GM12878 (cell line): ENCODE data around the gene KRTAP10-8. TPM values are rescaled to one million over a fixed set of nuclear protein-coding genes. Genes with fewer than 3 reads are reported as not detected.

Experiments
- ATAC-seq: fragments of 200-7000 bp; cut with Tn5 transposase; 3 replicates; pipeline ENCODE4 v1.9.1; 2020; ENCODE audit warnings: mild to moderate bottlenecking, moderate library complexity
- BruUV-seq: library from RNA; stranded (reverse); fragments of 400-500 nt; replicated peaks from 2 replicates; lab custom pipeline; 2021; lab: Mats Ljungman, UMichigan
- CTCF ChIA-PET: fragments of 300-600 bp; sonication (Branson Sonifier 250); formaldehyde crosslinking; extraction: SDS; loops from one replicate; lab custom pipeline; 2021; ENCODE audit warnings: inconsistent platforms; lab: Yijun Ruan, JAX
- POLR2A ChIA-PET: fragments of 350-600 bp; formaldehyde crosslinking; extraction: SDS; loops from one replicate; lab custom pipeline; 2021; ENCODE audit warnings: inconsistent platforms; lab: Charles Lee
- RAD21 ChIA-PET: fragments of 300-600 bp; sonication (Branson Sonifier 250); formaldehyde crosslinking; loops from one replicate; lab custom pipeline; 2023; ENCODE audit warnings: antibody characterized with exemption; ENCODE audit not compliant: unreplicated experiment; lab: Charles Lee
- SMC1A ChIA-PET: fragments of 300-600 bp; sonication (Branson Sonifier 250); formaldehyde crosslinking; loops from one replicate; lab custom pipeline; 2023; ENCODE audit not compliant: unreplicated experiment, uncharacterized antibody; lab: Charles Lee
- DNase-seq: peaks from one replicate; pipeline ENCODE4 v3.0.0-alpha.2; 2011; ENCODE audit warnings: low read depth, low spot score
- FAIRE-seq: peaks from 3 replicates; lab custom pipeline; 2011; peaks lifted over from hg19 to GRCh38; lab: Jason Lieb, UNC
- H2AFZ ChIP-seq: 2 replicates; pipeline ENCODE4 v1.6.0; 2011; ENCODE audit warnings: low read depth, low read length, control low read depth; ENCODE audit not compliant: control insufficient read depth
- H3K27ac ChIP-seq: 2 replicates; pipeline ENCODE4 v1.5.1; 2011; ENCODE audit warnings: control low read depth; ENCODE audit not compliant: control insufficient read depth, insufficient read depth
- H3K27me3 ChIP-seq, 2 experiments: replicated peaks in 1 of 2; 2 replicates each; pipeline versions ENCODE4 v1.6.0 to v1.6.1; 2011; ENCODE audit warnings: low read length in 1 of 2; ENCODE audit not compliant: control insufficient read depth in 2 of 2, insufficient read depth in 2 of 2
- H3K36me3 ChIP-seq, 2 experiments: 2 replicates each; pipeline ENCODE4 v1.5.1; 2011; ENCODE audit warnings: low read length in 1 of 2; ENCODE audit not compliant: control insufficient read depth in 2 of 2, insufficient read depth in 2 of 2
- H3K4me1 ChIP-seq: 2 replicates; pipeline ENCODE4 v1.6.1; 2011; ENCODE audit warnings: mild to moderate bottlenecking, low read length, moderate library complexity, mixed read lengths; ENCODE audit not compliant: control insufficient read depth, insufficient read depth
- H3K4me2 ChIP-seq: 2 replicates; pipeline ENCODE4 v1.6.0; 2011; ENCODE audit warnings: control low read depth; ENCODE audit not compliant: control insufficient read depth, insufficient read depth
- H3K4me3 ChIP-seq: fragments of 200-600 bp; sonication (generic); 2 replicates; pipeline ENCODE4 v1.5.1; 2016
- H3K79me2 ChIP-seq: 2 replicates; pipeline ENCODE4 v1.6.0; 2011; ENCODE audit warnings: low read length; ENCODE audit not compliant: control insufficient read depth, insufficient read depth
- H3K9ac ChIP-seq: 2 replicates; pipeline ENCODE4 v1.8.0; 2011; ENCODE audit warnings: low read length, control low read depth, mixed read lengths; ENCODE audit not compliant: control insufficient read depth, insufficient read depth
- H3K9me3 ChIP-seq: replicated peaks from 3 replicates; pipeline ENCODE4 v1.5.1; 2011; ENCODE audit warnings: mild to moderate bottlenecking, low read length; ENCODE audit not compliant: control insufficient read depth, insufficient read depth
- H4K20me1 ChIP-seq: 2 replicates; pipeline ENCODE4 v1.6.0; 2011; ENCODE audit not compliant: control insufficient read depth, insufficient read depth
- CBFB ChIP-seq: IDR thresholded peaks from 2 replicates; pipeline ENCODE4 v1.6.1; 2016; ENCODE audit warnings: antibody characterized with exemption, low read depth
- CBX3 ChIP-seq: fragments of 200-600 bp; sonication (generic); IDR thresholded peaks from 2 replicates; pipeline ENCODE4 v1.6.1; 2016; ENCODE audit warnings: low read depth, borderline replicate concordance
- CREB1 ChIP-seq: IDR thresholded peaks from 2 replicates; pipeline ENCODE4 v1.6.1; 2012; ENCODE audit warnings: low read depth, mild to moderate bottlenecking, inconsistent platforms
- DPF2 ChIP-seq: fragments of 450-650 bp; IDR thresholded peaks from 2 replicates; pipeline ENCODE4 v1.6.1; 2017; ENCODE audit warnings: mild to moderate bottlenecking
- EED ChIP-seq: sonication (generic); IDR thresholded peaks from 2 replicates; pipeline ENCODE4 v1.6.1; 2016; ENCODE audit warnings: antibody characterized with exemption, low read depth
- EP300 ChIP-seq, 2 experiments: fragments of 150-350 bp in 1 of 2; IDR thresholded peaks; 2 replicates each; pipeline ENCODE4 v1.6.1; 2011 to 2012; ENCODE audit warnings: low read depth in 2 of 2, low read length in 2 of 2, borderline replicate concordance in 1 of 2, improper control_type of control experiment in 1 of 2, inconsistent platforms in 1 of 2; ENCODE audit not compliant: control insufficient read depth in 1 of 2
- IKZF1 ChIP-seq: fragments of 450-650 bp; conservative IDR thresholded peaks from 2 replicates; pipeline ENCODE4 v1.6.1; 2017; ENCODE audit warnings: antibody characterized with exemption, mild to moderate bottlenecking
- IKZF2 ChIP-seq, 2 experiments: fragments of 450-650 bp; IDR thresholded peaks; 2 replicates each; pipeline ENCODE4 v1.6.1; 2017; ENCODE audit warnings: mild to moderate bottlenecking in 2 of 2, moderate library complexity in 2 of 2
- IRF4 ChIP-seq: IDR thresholded peaks from 2 replicates; pipeline ENCODE4 v1.6.1; 2011; ENCODE audit warnings: low read depth, low read length
- MEF2A ChIP-seq: IDR thresholded peaks from 2 replicates; pipeline ENCODE4 v1.6.1; 2011; ENCODE audit warnings: low read depth, mild to moderate bottlenecking, low read length, moderate library complexity; ENCODE audit not compliant: insufficient read depth
- MTA3 ChIP-seq: IDR thresholded peaks from 2 replicates; pipeline ENCODE4 v1.6.1; 2012; ENCODE audit warnings: low read length, inconsistent platforms, borderline replicate concordance
- NR2F1 ChIP-seq: fragments of 450-650 bp; conservative IDR thresholded peaks from 2 replicates; pipeline ENCODE4 v1.6.1; 2017; ENCODE audit warnings: mild to moderate bottlenecking
- PAX8 ChIP-seq: fragments of 450-650 bp; IDR thresholded peaks from 2 replicates; pipeline ENCODE4 v1.6.1; 2017; ENCODE audit warnings: mild to moderate bottlenecking, moderate library complexity
- RBBP5 ChIP-seq: fragments of 200-600 bp; sonication (generic); conservative IDR thresholded peaks from 2 replicates; pipeline ENCODE4 v1.6.1; 2016
- SMARCA5 ChIP-seq: fragments of 450-650 bp; IDR thresholded peaks from 2 replicates; pipeline ENCODE4 v1.6.1; 2017; ENCODE audit warnings: mild to moderate bottlenecking
- SREBF2 ChIP-seq: IDR thresholded peaks from 2 replicates; pipeline ENCODE4 v1.6.1; 2012; ENCODE audit warnings: mild to moderate bottlenecking, low read length
- SRF ChIP-seq, 2 experiments: IDR thresholded peaks; 2 replicates each; pipeline ENCODE4 v1.6.1; 2011; ENCODE audit warnings: low read depth in 2 of 2, low read length in 2 of 2, mild to moderate bottlenecking in 1 of 2, moderate library complexity in 1 of 2
- SUPT20H ChIP-seq: IDR thresholded peaks from 2 replicates; pipeline ENCODE4 v1.6.1; 2011; ENCODE audit warnings: low read depth, mild to moderate bottlenecking, low read length, moderate library complexity, borderline replicate concordance; ENCODE audit not compliant: control insufficient read depth
- TARDBP ChIP-seq: IDR thresholded peaks from 2 replicates; pipeline ENCODE4 v1.6.1; 2016; ENCODE audit warnings: borderline replicate concordance
- YY1 ChIP-seq: IDR thresholded peaks from 2 replicates; pipeline ENCODE4 v1.6.1; 2011; ENCODE audit warnings: low read depth, mild to moderate bottlenecking, low read length
- ZNF622 ChIP-seq: fragments of 450-650 bp; IDR thresholded peaks from 2 replicates; pipeline ENCODE4 v1.6.1; 2017; ENCODE audit warnings: mild to moderate bottlenecking, inconsistent platforms
- WGBS: methylation state at CpG from one replicate; pipeline ENCODE4 v1.1.6; 2016; ENCODE audit warnings: low lambda C conversion rate; ENCODE audit not compliant: insufficient replicate concordance, insufficient coverage; ENCODE audit errors: missing lambda C conversion rate; 5-methylcytosine and 5-hydroxymethylcytosine counted together
- in situ Hi-C: fragments of 300-500 bp; cut with MboI; formaldehyde crosslinking; loops from 9 replicates; pipeline ENCODE4 v1.14.3; 2018; ENCODE audit warnings: mixed read lengths
- intact Hi-C: fragments of 100-400 bp; cut with micrococcal nuclease; formaldehyde crosslinking; loops from one replicate; pipeline ENCODE4 v1.14.2; 2022; ENCODE audit not compliant: unreplicated experiment
- polyA plus RNA-seq, 11 experiments: library from polyadenylated mRNA; depleted of rRNA in 4 of 11; unstranded in 6 of 11; stranded (reverse) in 5 of 11; fragments of >200 nt; fragmentation: Nextera tagmentation in 4 of 11; fragmentation: Illumina TruSeq in 1 of 11; extraction: Ambion mirVana in 4 of 11; extraction: Trizol in 1 of 11; gene quantifications; 1 replicate in 1 of 11; 2 replicates in 10 of 11; pipeline versions ENCODE4 v1.2.1 to v1.2.3, GENCODE V29; 2011 to 2016; ENCODE audit warnings: inconsistent platforms in 2 of 11, missing spikeins in 2 of 11, low read depth in 1 of 11
- total RNA-seq, 4 experiments: library from RNA; depleted of rRNA in 3 of 4; stranded (reverse); fragments of >200 nt in 3 of 4; fragmentation: Illumina TruSeq in 1 of 4; extraction: Trizol in 1 of 4; gene quantifications; 2 replicates each; pipeline versions ENCODE4 v1.2.1 to v1.2.3, GENCODE V29; 2013 to 2021
- TF ChIP-seq, protein P1 (sequence below): IDR thresholded peaks from 2 replicates; pipeline ENCODE4 v1.6.1; 2012; ENCODE audit warnings: low read depth, low read length, improper control_type of control experiment
- TF ChIP-seq, protein P2 (sequence below): fragments of 450-650 bp; formaldehyde crosslinking; IDR thresholded peaks from 2 replicates; pipeline ENCODE4 v1.4.0; 2020; ENCODE audit warnings: mild to moderate bottlenecking, moderate library complexity

KRTAP10-8 gene
- total and polyA plus RNA-seq, 10 of the 15 experiments (the other 5 are each of a cell fraction or from before 2014, with no cell fraction given) = not detected

DNA sequence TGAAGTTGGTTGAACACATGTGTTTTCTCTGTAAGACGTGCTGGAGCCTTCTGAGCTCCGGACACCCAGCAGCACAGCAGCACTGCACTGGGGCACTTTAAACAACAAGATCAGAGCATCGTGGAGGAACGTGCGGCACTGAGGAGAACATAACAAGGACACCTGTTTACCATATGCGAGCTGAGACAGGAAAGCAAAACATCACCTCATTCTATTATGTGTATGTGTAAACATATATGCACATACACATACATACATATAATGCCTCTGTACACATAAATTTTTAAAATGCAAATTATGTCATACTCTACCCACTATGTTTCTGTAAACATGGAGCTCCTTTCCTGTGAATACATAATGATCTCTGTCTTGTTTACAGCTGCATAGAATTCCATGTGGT, 16.4 kb upstream of the KRTAP10-8 start (continued):
- TF ChIP-seq PAX8 = no peak
- TF ChIP-seq IKZF1 = no peak
- TF ChIP-seq MTA3 = no peak
- no peak for TF ChIP-seq CREB1
- TF ChIP-seq YY1 = no peak
- no peak for TF ChIP-seq MEF2A
- TF ChIP-seq NR2F1 = no peak
- TF ChIP-seq, all 136 proteins: peak for 0

DNA sequence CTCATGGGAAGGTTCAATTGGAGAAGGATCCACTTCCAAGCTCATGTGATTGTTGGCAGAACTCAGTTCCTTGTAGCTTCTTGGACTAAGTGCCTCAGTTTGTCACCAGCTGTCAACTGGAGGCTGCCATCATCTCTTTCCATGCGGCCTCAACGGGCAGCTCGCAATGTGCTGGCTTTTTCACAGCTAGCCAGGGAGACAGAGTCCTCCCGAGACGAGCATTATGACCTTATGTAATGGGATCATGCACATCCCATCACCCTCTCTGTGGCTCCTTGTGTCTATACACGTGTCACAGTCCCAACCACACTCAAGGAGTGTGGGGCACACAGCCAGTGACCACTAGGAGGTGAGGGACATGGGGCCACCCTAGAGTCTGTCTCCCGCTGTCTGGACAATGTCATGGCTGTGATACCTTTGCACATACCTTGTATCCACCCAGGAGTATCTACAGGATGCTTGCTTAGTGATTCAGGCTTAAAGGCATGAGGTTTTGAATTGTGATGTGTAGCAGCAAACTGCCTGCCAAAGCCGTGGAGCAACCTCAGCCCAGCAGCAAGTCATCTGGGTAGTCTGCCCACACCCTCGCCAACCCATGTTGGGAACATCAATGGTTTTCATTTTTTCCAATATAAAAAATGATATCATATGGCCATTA, 15.7 kb upstream of the KRTAP10-8 start:
- intact Hi-C loops (no loop called here), in situ Hi-C loops (no loop called here)
- POLR2A ChIA-PET = interaction anchor here (0.8 kb wide), 1 partner anchor 208 kb away, joined by 5 read pairs; no protein-coding TSS in a partner anchor
- Histone ChIP-seq H3K9me3 (no peaks in the 10 kb centered on the region; the same call in 2 of the 3 replicates), H3K4me2 (no peak overlapping the region), H3K4me3 (no peak overlapping the region), H3K36me3 (no peaks in the 10 kb centered on the region), H3K27ac (no peak overlapping the region), H3K4me1 (no peaks in the 10 kb centered on the region), H3K79me2 (no peaks in the 10 kb centered on the region), H4K20me1 (no peaks in the 10 kb centered on the region), H2AFZ (no peak overlapping the region), H3K9ac (no peak overlapping the region), H3K27me3 (no peaks in the 10 kb centered on the region)
- SMC1A ChIA-PET = no interaction called here
- WGBS = 5% methylated on average over 9 of the region's 9 CpGs
- FAIRE-seq (no peak), ATAC-seq (no peak), DNase-seq (no peak)
- RAD21 ChIA-PET = no interaction called here
- CTCF ChIA-PET = no interaction called here
- no TSS peak for BruUV-seq
- TF ChIP-seq CBFB (no peak), SUPT20H (no peak), SREBF2 (no peak), IRF4 (no peak), CBX3 (no peak), IKZF2 (IDR thresholded peaks at IDR 0.05) (no peak), ZNF622 (no peak), SMARCA5 (no peak), RBBP5 (no peak), TARDBP (no peak), EP300 (IDR thresholded peaks at IDR 0.05; ENCODE audit: borderline replicate concordance in 1 of 2, control insufficient read depth in 1 of 2, low read depth in 2 of 2, low read length in 2 of 2) (no peak), SRF (IDR thresholded peaks at IDR 0.05; ENCODE audit: low read depth in 2 of 2, low read length in 2 of 2) (no peak), DPF2 (no peak), EED (no peak)
- TF ChIP-seq, protein P1, sequence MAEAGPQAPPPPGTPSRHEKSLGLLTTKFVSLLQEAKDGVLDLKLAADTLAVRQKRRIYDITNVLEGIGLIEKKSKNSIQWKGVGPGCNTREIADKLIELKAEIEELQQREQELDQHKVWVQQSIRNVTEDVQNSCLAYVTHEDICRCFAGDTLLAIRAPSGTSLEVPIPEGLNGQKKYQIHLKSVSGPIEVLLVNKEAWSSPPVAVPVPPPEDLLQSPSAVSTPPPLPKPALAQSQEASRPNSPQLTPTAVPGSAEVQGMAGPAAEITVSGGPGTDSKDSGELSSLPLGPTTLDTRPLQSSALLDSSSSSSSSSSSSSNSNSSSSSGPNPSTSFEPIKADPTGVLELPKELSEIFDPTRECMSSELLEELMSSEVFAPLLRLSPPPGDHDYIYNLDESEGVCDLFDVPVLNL = no peak
- TF ChIP-seq, protein P2, sequence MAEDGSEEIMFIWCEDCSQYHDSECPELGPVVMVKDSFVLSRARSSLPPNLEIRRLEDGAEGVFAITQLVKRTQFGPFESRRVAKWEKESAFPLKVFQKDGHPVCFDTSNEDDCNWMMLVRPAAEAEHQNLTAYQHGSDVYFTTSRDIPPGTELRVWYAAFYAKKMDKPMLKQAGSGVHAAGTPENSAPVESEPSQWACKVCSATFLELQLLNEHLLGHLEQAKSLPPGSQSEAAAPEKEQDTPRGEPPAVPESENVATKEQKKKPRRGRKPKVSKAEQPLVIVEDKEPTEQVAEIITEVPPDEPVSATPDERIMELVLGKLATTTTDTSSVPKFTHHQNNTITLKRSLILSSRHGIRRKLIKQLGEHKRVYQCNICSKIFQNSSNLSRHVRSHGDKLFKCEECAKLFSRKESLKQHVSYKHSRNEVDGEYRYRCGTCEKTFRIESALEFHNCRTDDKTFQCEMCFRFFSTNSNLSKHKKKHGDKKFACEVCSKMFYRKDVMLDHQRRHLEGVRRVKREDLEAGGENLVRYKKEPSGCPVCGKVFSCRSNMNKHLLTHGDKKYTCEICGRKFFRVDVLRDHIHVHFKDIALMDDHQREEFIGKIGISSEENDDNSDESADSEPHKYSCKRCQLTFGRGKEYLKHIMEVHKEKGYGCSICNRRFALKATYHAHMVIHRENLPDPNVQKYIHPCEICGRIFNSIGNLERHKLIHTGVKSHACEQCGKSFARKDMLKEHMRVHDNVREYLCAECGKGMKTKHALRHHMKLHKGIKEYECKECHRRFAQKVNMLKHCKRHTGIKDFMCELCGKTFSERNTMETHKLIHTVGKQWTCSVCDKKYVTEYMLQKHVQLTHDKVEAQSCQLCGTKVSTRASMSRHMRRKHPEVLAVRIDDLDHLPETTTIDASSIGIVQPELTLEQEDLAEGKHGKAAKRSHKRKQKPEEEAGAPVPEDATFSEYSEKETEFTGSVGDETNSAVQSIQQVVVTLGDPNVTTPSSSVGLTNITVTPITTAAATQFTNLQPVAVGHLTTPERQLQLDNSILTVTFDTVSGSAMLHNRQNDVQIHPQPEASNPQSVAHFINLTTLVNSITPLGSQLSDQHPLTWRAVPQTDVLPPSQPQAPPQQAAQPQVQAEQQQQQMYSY = no peak
